Caco-2 (cell line): ENCODE data around the gene PVALEF. TPM values are rescaled to one million over a fixed set of nuclear protein-coding genes. Genes with fewer than 3 reads are reported as not detected.
A peak's percentile ranks its signal among the peaks of the same experiment; 100 is the strongest.

Experiments used
- BruUV-seq: library from RNA; stranded (reverse); fragments of 400-500 nt; replicated peaks from 2 replicates; lab custom pipeline; 2021; lab: Mats Ljungman, UMichigan
- CTCF ChIA-PET: fragments of 300-600 bp; sonication (Branson Sonifier 250); formaldehyde crosslinking; loops from one replicate; lab custom pipeline; 2022; ENCODE audit warnings: antibody characterized with exemption; lab: Charles Lee
- POLR2A ChIA-PET: fragments of 300-600 bp; sonication (Branson Sonifier 250); formaldehyde crosslinking; loops from one replicate; lab custom pipeline; 2022; ENCODE audit warnings: antibody characterized with exemption; lab: Charles Lee
- DNase-seq, 2 experiments: peaks; one replicate each; pipeline versions ENCODE4 v3.0.0 to v3.0.0-alpha.2; 2020 to 2022
- H3K27me3 ChIP-seq: replicated peaks from 2 replicates; pipeline ENCODE4 v1.6.0; 2011; ENCODE audit warnings: low read length; ENCODE audit not compliant: control insufficient read depth, insufficient read depth
- H3K36me3 ChIP-seq: 2 replicates; pipeline ENCODE4 v1.5.1; 2011; ENCODE audit warnings: low read length; ENCODE audit not compliant: control insufficient read depth, insufficient read depth
- H3K4me1 ChIP-seq: fragments of 250-450 bp; sonication (Bioruptor Pico); 2 replicates; pipeline ENCODE4 v1.5.1; 2020; ENCODE audit warnings: mild to moderate bottlenecking
- H3K4me3 ChIP-seq: 2 replicates; pipeline ENCODE4 v1.5.1; 2011; ENCODE audit warnings: low read depth, mild to moderate bottlenecking, control low read depth, low read length
- H3K9me3 ChIP-seq: fragments of 250-450 bp; sonication (Bioruptor Pico); 2 replicates; pipeline ENCODE4 v1.5.1; 2020; ENCODE audit warnings: mild to moderate bottlenecking, moderate library complexity
- H3K27ac Mint-ChIP-seq: one replicate; pipeline ENCODE4 v1.8.0; 2022; ENCODE audit warnings: mixed read lengths; ENCODE audit not compliant: unreplicated experiment
- H3K27me3 Mint-ChIP-seq: one replicate; pipeline ENCODE4 v1.8.0; 2022; ENCODE audit warnings: mixed read lengths; ENCODE audit not compliant: insufficient read depth, unreplicated experiment
- H3K36me3 Mint-ChIP-seq: one replicate; pipeline ENCODE4 v1.8.0; 2022; ENCODE audit warnings: mild to moderate bottlenecking, mixed read lengths; ENCODE audit not compliant: insufficient read depth, unreplicated experiment
- H3K4me1 Mint-ChIP-seq: one replicate; pipeline ENCODE4 v1.8.0; 2022; ENCODE audit warnings: low read depth, mixed read lengths; ENCODE audit not compliant: unreplicated experiment
- H3K4me3 Mint-ChIP-seq: one replicate; pipeline ENCODE4 v1.8.0; 2022; ENCODE audit warnings: mild to moderate bottlenecking, moderate library complexity, mixed read lengths; ENCODE audit not compliant: unreplicated experiment
- H3K9me3 Mint-ChIP-seq: one replicate; pipeline ENCODE4 v1.8.0; 2022; ENCODE audit warnings: mixed read lengths; ENCODE audit not compliant: unreplicated experiment
- CTCF ChIP-seq, 2 experiments: fragments of 200-600 bp in 1 of 2; IDR thresholded peaks; 1 replicate in 1 of 2; 2 replicates in 1 of 2; pipeline versions ENCODE4 v1.5.1 to v1.8.0; 2011 to 2022; ENCODE audit warnings: antibody characterized with exemption in 1 of 2, control low read depth in 1 of 2, inconsistent platforms in 1 of 2, low read depth in 1 of 2, low read length in 1 of 2, mild to moderate bottlenecking in 1 of 2, moderate library complexity in 1 of 2; ENCODE audit not compliant: insufficient read depth in 1 of 2, severe bottlenecking in 1 of 2, unreplicated experiment in 1 of 2
- intact Hi-C: fragments of 100-400 bp; cut with micrococcal nuclease; formaldehyde crosslinking; loops from one replicate; pipeline ENCODE4 v1.10.0; 2022; ENCODE audit not compliant: unreplicated experiment
- total RNA-seq: library from RNA; stranded (reverse); gene quantifications from 2 replicates; pipeline ENCODE4 v1.2.3, GENCODE V29; 2022

PVALEF gene
- total RNA-seq, 1 experiment from 2014 or later = not detected

- no TSS peak for BruUV-seq
- H3K27ac Mint-ChIP-seq = no peak overlapping the region
- POLR2A ChIA-PET = interaction anchor here (0.6 kb wide), 1 partner anchor 33 kb away, joined by 3 read pairs; the partner anchor contains the start of gene CEP131
- CTCF ChIA-PET = interaction anchor here (1.4 to 2.0 kb wide), 3 partner anchors 33 to 166 kb away, joined by 3 to 10 read pairs (median 3); partner anchors contain the start of gene CEP131
- Histone ChIP-seq H3K4me3 (no peak overlapping the region), H3K27me3 (no peaks in the 10 kb centered on the region), H3K9me3 (no peaks in the 10 kb centered on the region), H3K4me1 (no peaks in the 10 kb centered on the region), H3K36me3 (no peaks in the 10 kb centered on the region; the same call in 1 of the 2 replicates)
- TF ChIP-seq CTCF (IDR thresholded peaks at IDR 0.05; ENCODE audit: insufficient read depth in 1 of 2, low read depth in 1 of 2, low read length in 1 of 2, severe bottlenecking in 1 of 2, unreplicated experiment in 1 of 2) = peak; percentile 65 to 69
- no peaks in the 10 kb centered on the region for H3K27me3 Mint-ChIP-seq
- H3K36me3 Mint-ChIP-seq = no peaks in the 10 kb centered on the region
- no peak overlapping the region for H3K4me3 Mint-ChIP-seq
- no peaks in the 10 kb centered on the region for H3K9me3 Mint-ChIP-seq
- intact Hi-C loops = loop anchor here (1.0 kb wide), 1 partner anchor 48 kb away; no protein-coding TSS in a partner anchor
- peak in 1 of 2 experiments; percentile 68 for DNase-seq
- H3K4me1 Mint-ChIP-seq = no peaks in the 10 kb centered on the region
These were observed 24.6 kb downstream of the PVALEF start for GRCh38 chr17:81189670-81190530.

GRCh38 chr17:81190591-81190990 is 25.3 kb downstream of the PVALEF start:
- Mint-ChIP-seq H3K9me3 (no peaks in the 10 kb centered on the region), H3K4me3 (no peak overlapping the region), H3K27ac (no peak overlapping the region), H3K27me3 (no peaks in the 10 kb centered on the region), H3K36me3 (no peaks in the 10 kb centered on the region), H3K4me1 (no peaks in the 10 kb centered on the region)
- intact Hi-C loops = no loop called here
- no peak for DNase-seq
- Histone ChIP-seq H3K4me1 (no peaks in the 10 kb centered on the region), H3K36me3 (no peaks in the 10 kb centered on the region; the same call in 1 of the 2 replicates), H3K27me3 (no peaks in the 10 kb centered on the region), H3K9me3 (no peaks in the 10 kb centered on the region), H3K4me3 (no peak overlapping the region)
- ChIA-PET POLR2A (interaction anchor here (0.6 kb wide), 1 partner anchor 32 kb away, joined by 3 read pairs; the partner anchor contains the start of gene CEP131), CTCF (interaction anchor here (0.8 to 2.0 kb wide), 4 partner anchors 32 to 167 kb away, joined by 3 to 10 read pairs (median 3); partner anchors contain the start of gene CEP131)
- no TSS peak for BruUV-seq
- no peak for TF ChIP-seq CTCF (IDR thresholded peaks at IDR 0.05; ENCODE audit: insufficient read depth in 1 of 2, low read depth in 1 of 2, low read length in 1 of 2, severe bottlenecking in 1 of 2, unreplicated experiment in 1 of 2)

GRCh38 chr17:81191116-81191515 is 25.8 kb downstream of the PVALEF start:
- no peaks in the 10 kb centered on the region for H3K4me1 Mint-ChIP-seq
- Histone ChIP-seq H3K4me3 (no peak overlapping the region), H3K9me3 (no peaks in the 10 kb centered on the region), H3K36me3 (no peaks in the 10 kb centered on the region; the same call in 1 of the 2 replicates), H3K27me3 (no peaks in the 10 kb centered on the region), H3K4me1 (no peaks in the 10 kb centered on the region)
- no peak for DNase-seq
- no peaks in the 10 kb centered on the region for H3K36me3 Mint-ChIP-seq
- no peaks in the 10 kb centered on the region for H3K27me3 Mint-ChIP-seq
- BruUV-seq = no TSS peak
- CTCF ChIA-PET = interaction anchor here (0.8 to 2.0 kb wide), 3 partner anchors 32 to 49 kb away, joined by 3 to 10 read pairs (median 3); partner anchors contain the start of gene CEP131
- no peak overlapping the region for H3K4me3 Mint-ChIP-seq
- POLR2A ChIA-PET = no interaction called here
- no peak for TF ChIP-seq CTCF (IDR thresholded peaks at IDR 0.05; ENCODE audit: insufficient read depth in 1 of 2, low read depth in 1 of 2, low read length in 1 of 2, severe bottlenecking in 1 of 2, unreplicated experiment in 1 of 2)
- intact Hi-C loops = no loop called here
- no peaks in the 10 kb centered on the region for H3K9me3 Mint-ChIP-seq
- no peak overlapping the region for H3K27ac Mint-ChIP-seq
